HG03095 (cell line): ENCODE measurements around the gene C1orf53.
"Not testable (repeated sequence)": the region's sequence is repeated elsewhere in the genome, so short reads cannot be mapped to it uniquely, and the experiment has no call there.

Experiments used
- ATAC-seq: cut with Tn5 transposase; IDR thresholded peaks from one replicate; pipeline ENCODE4 v1.9.1; 2021; ENCODE audit warnings: moderate library complexity; ENCODE audit not compliant: unreplicated experiment

Gene C1orf53

DNA sequence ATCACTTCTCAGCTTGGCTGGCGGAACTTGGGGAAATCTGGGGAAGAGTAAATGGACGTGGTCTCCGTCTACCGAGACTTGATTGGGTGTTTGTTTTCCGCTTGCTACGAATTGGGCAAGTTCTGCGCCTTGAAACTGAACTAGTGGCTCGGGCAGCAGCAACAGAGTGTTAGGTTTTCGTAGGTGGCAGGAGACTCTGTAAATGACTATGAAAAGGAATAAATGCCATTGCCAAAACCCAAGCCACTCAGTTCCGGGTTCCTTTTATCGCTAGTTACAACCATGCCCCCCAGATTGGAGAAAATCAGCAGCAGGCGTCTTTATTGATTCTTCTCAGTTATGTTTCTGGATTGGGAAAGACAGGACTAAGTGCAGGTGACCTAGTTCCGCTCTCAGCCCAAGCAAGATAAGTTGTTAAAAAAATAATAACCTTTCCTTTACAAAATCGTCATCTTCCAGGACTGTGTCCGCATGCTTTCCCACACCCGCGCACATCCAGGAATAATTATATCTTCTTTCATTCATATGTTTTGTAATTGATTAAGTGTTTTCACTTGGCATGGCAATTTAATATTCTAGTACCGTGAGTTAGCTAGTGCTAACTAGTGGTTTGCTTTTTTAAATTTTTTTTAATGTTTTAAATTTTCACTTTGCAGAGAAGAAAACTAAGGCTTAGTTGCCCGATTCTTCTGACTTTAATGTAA, 18.1 kb downstream of the C1orf53 start:
- no peak for ATAC-seq

DNA sequence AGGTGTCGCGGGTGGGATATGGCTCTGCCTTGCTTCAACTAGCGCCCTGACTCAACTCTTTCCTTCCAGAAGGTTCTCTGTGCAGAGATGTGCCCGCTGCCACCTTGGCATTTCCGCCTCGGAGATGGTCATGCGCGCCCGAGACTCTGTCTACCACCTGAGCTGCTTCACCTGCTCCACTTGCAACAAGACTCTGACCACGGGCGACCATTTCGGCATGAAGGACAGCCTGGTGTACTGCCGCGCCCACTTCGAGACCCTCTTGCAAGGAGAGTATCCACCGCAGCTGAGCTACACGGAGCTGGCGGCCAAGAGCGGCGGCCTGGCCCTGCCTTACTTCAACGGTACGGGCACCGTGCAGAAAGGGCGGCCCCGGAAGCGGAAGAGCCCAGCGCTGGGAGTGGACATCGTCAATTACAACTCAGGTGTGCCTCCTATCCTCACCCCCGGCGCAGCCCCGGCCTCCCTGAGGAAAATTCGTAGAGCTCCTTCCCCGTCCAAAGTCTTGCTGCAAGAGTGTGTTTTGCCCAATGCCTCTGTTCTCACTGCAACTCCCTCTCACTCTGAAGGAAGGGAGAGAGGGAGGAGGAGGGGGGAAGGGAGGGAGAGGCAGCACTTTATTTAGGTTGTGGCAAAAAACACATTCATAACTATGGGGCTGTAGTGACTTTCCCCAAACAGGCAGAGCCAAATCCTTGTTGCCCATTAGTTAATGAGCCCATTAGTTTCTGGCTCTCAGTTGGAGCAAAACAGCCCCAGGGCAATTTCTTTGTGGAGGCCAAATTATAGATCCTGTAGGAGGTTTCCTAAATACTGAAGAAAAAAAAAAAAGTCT, 19.0 kb downstream of the C1orf53 start:
- no peak for ATAC-seq

DNA sequence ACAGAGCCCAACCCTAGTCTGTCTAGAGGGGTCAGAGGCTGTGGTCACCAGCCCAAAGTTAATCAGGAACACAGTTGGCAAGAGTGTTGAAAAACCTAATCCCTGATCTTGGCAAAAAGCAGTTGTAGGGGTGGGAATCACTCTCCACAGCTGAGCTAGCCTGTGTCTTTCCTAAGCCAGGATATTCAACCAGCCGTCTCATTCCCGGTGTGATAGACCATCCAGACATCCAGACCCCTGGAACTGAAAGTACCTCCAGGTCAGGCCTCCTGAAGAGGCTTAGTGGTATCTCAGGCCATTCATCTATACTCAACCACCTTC, 19.6 kb downstream of the C1orf53 start:
- no peak for ATAC-seq

- ATAC-seq = no peak
These were observed 20.6 kb downstream of the C1orf53 start for GRCh38 chr1:197923038-197923437.

- ATAC-seq = peak; percentile 51
These were observed 22.2 kb downstream of the C1orf53 start for GRCh38 chr1:197924516-197925123.

GRCh38 chr1:197927908-197928665, 25.7 kb downstream of the C1orf53 start:
- no peak for ATAC-seq

DNA sequence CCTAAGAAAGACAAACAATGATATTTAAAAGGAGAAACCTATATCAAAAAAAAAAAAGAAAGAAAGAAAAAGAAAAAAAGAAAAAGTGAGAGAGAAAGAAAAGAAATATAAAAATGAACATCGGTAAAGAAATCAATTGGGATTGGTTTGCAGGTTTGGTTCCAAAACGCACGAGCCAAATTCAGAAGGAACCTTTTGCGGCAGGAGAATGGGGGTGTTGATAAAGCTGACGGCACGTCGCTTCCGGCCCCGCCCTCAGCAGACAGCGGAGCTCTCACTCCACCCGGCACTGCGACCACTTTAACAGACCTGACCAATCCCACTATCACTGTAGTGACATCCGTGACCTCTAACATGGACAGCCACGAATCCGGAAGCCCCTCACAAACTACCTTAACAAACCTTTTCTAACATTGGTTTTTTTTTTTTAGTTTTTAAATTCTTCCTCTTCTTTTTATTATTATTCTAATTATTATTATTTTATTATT, 26.5 kb downstream of the C1orf53 start:
- peak; percentile 76 for ATAC-seq

DNA sequence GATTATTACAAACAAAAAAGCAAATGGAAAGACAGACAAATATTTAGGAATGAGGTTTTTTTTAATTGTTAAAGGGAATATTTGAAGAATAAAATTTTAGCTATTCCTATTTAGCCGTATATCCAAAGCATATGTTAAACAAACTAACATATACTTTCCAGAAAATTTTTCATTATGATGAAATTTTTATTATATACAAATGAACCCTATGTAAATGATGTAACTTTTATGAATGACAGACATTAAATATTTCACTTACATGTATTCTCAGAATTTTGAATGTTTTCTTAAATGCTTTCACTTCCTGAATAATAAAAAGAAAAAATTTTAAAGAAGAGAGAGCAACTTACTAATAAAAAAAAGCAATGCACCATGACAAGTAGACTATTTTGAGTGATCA, 30.6 kb downstream of the C1orf53 start:
- no peak for ATAC-seq

DNA sequence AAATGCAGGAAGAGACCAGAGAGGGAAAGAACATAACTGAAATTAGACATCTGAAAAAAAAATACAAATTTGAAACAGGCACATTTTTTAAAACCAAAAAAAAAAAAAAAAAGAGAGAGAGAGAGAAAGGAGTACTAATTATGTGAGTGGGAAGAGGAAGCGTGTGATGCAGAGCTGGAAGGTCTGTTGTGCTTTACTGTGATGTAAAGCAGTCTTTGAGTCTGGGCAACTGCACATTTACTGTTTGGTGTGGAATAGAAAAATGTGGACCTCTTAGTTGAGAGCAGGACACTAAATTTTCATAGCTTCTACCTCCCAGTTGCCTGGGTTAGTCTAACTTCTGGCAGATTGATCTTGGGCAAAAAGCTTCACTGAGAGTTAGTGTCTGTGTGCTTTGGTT, 31.2 kb downstream of the C1orf53 start:
- ATAC-seq = no peak

- no peak for ATAC-seq
These were observed 35.0 kb downstream of the C1orf53 start for GRCh38 chr1:197937381-197937780.

GRCh38 chr1:197937892-197938291, 35.5 kb downstream of the C1orf53 start:
- no peak for ATAC-seq

GRCh38 chr1:197939159-197939980, 36.9 kb downstream of the C1orf53 start:
- not testable (repeated sequence) for ATAC-seq

DNA sequence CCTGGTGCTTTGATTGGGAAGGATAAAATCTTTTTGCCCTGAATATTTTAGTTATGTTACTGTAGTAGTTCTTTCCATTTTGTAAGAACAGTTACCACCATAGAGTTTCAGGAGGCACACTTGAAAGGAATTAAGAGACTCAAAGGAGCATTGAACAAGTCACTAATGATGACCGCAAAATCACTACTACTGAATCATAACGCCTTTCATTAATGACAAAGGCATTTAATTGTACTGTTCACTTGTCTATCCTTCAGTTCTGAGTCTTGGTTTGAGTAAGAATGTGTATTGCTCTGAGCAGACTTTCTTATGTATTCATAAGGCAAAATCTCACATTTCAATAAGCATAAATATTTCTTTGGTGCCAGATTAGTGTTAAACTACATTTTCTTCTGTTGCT, 39.6 kb downstream of the C1orf53 start:
- ATAC-seq = no peak

- ATAC-seq = no peak
These were observed 42.1 kb downstream of the C1orf53 start for GRCh38 chr1:197944485-197944884.

DNA sequence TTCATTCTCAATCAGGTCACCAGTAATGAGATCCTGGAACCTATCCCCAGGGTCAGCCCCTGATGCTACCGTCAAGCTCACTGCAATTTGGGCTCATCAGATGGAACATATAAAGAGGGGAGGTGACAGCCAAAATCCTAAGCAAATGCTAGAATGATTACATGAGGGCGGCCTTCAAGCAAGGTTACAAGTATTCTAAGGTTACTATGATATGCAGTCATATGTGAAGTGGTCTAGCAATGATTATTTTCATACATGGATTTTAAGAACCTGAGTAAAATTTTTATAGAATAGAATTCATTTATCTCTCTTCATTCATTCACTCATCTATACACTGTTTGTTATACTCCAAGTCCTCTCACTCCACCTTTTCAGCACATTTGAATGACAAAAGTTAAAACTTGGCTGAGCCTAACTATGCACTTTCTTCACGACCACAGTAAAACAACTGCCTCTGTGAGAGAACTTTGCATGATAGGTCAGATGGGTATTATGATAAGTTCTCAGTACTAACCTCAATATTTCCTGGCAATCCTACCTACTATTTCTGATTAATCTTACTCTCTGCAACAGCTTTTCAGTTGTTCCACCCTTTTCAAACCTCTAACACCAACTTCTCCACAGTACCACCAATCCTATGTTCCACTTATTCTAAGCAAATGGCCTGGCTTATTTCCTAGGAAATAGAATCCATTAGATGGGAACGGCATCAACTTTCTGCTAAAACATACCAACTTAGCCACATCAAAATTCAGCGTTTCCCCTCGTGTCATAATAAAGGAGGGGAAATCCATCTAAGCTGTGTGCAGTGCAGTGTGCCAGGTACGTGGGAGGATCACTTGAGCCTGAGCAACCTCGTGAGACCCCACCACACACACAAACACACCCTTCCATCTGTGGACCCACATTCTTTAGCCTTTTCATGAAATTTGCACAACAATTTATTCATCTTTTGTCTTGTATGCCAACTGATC, 46.8 kb downstream of the C1orf53 start:
- no peak for ATAC-seq

GRCh38 chr1:197951089-197951488, 48.7 kb downstream of the C1orf53 start:
- no peak for ATAC-seq

- no peak for ATAC-seq
These were observed 49.3 kb downstream of the C1orf53 start for GRCh38 chr1:197951617-197952175.

GRCh38 chr1:197953472-197953871, 51.0 kb downstream of the C1orf53 start:
- ATAC-seq = not testable (repeated sequence)
